8988T (cell line): Measurements from ENCODE around the gene ELMOD3.
A peak's percentile ranks its signal among the peaks of the same experiment; 100 is the strongest.
"Not testable (repeated sequence)": the region's sequence is repeated elsewhere in the genome, so short reads cannot be mapped to it uniquely, and the experiment has no call there.

Source experiments
- DNase-seq: peaks from one replicate; pipeline ENCODE4 v3.0.0; 2011

ELMOD3 gene

GRCh38 chr2:85354286-85355072, at the start of gene ELMOD3, which contains the start of gene RETSAT:
Gene ELMOD3 (plus strand): TSS chr2:85354769. CDS start chr2:85357199, 2,430 bp downstream.
Gene RETSAT (minus strand): TSS chr2:85354528. CDS start chr2:85354507, 21 bp downstream.
- peak; percentile 87 for DNase-seq

- no peak for DNase-seq
These were observed 47.1 kb upstream of the ELMOD3 start for GRCh38 chr2:85307527-85307897.

- no peak for DNase-seq
These were observed 46.4 kb upstream of the ELMOD3 start for GRCh38 chr2:85308201-85308600.

GRCh38 chr2:85308896-85309555, 45.5 kb upstream of the ELMOD3 start:
- DNase-seq, result no peak

- no peak for DNase-seq
These were observed 44.8 kb upstream of the ELMOD3 start for GRCh38 chr2:85309699-85310321.

- no peak for DNase-seq
These were observed 44.2 kb upstream of the ELMOD3 start for GRCh38 chr2:85310330-85310729.

- no peak for DNase-seq
These were observed 42.2 kb upstream of the ELMOD3 start for GRCh38 chr2:85312404-85312803.

GRCh38 chr2:85314884-85315242, 39.7 kb upstream of the ELMOD3 start:
- no peak for DNase-seq

- not testable (repeated sequence) for DNase-seq
These were observed 38.6 kb upstream of the ELMOD3 start for GRCh38 chr2:85315921-85316320.

- peak; percentile 27 for DNase-seq
These were observed 36.1 kb upstream of the ELMOD3 start for GRCh38 chr2:85318222-85319074.

- DNase-seq, result no peak
These were observed 34.8 kb upstream of the ELMOD3 start for GRCh38 chr2:85319796-85320195.

- no peak for DNase-seq
These were observed 31.1 kb upstream of the ELMOD3 start for GRCh38 chr2:85323351-85323987.

GRCh38 chr2:85323988-85324367, 30.6 kb upstream of the ELMOD3 start:
- DNase-seq, result not testable (repeated sequence)

- DNase-seq, result no peak
These were observed 29.7 kb upstream of the ELMOD3 start for GRCh38 chr2:85324639-85325465.

- no peak for DNase-seq
These were observed 29.1 kb upstream of the ELMOD3 start for GRCh38 chr2:85325466-85325811.

GRCh38 chr2:85326406-85327159, 28.0 kb upstream of the ELMOD3 start:
- no peak for DNase-seq

- DNase-seq, result no peak
These were observed 27.3 kb upstream of the ELMOD3 start for GRCh38 chr2:85327160-85327821.

- peak; percentile 93 for DNase-seq
These were observed 26.5 kb upstream of the ELMOD3 start, which contains the start of gene TGOLN2 for GRCh38 chr2:85327822-85328617. Gene TGOLN2 (minus strand): TSS chr2:85327989. CDS start chr2:85327962, 27 bp downstream.

GRCh38 chr2:85329181-85329651, 25.4 kb upstream of the ELMOD3 start:
- DNase-seq, result no peak
